ENCODE measurements around the gene APMAP. TPM values are rescaled to one million over a fixed set of nuclear protein-coding genes. Genes with fewer than 3 reads are reported as not detected.
A peak's percentile ranks its signal among the peaks of the same experiment; 100 is the strongest.

The APMAP gene
- total and polyA plus RNA-seq, 2 of the 13 experiments (the other 11 are each of a cell fraction or from before 2014, with no cell fraction given) = 168 to 214 TPM

- TF ChIP-seq DNMT1 (CRISPR knock-in tag; IDR thresholded peaks at IDR 0.05) (no peak), ZNF747 (CRISPR knock-in tag; IDR thresholded peaks at IDR 0.05; ENCODE audit: borderline replicate concordance) (peak; percentile 68; the same call in 1 of the 2 replicates), LBX2 (CRISPR knock-in tag; IDR thresholded peaks at IDR 0.05; ENCODE audit: borderline replicate concordance) (no peak), ZNF407 (CRISPR knock-in tag; IDR thresholded peaks at IDR 0.05; ENCODE audit: not compliant biosample characterization) (no peak), RXRB (CRISPR knock-in tag; IDR thresholded peaks at IDR 0.05; ENCODE audit: borderline replicate concordance) (no peak; the same call in 1 of the 2 replicates), FOXA3 (CRISPR knock-in tag; IDR thresholded peaks at IDR 0.05) (peak; percentile 43; the same call in 1 of the 2 replicates), CHCHD3 (CRISPR knock-in tag; IDR thresholded peaks at IDR 0.05) (no peak), GZF1 (CRISPR knock-in tag; IDR thresholded peaks at IDR 0.05) (no peak), ZNF878 (CRISPR knock-in tag; IDR thresholded peaks at IDR 0.05) (peak; percentile 43), ZNF749 (CRISPR knock-in tag; IDR thresholded peaks at IDR 0.05; ENCODE audit: borderline replicate concordance) (no peak), TIGD3 (CRISPR knock-in tag; IDR thresholded peaks at IDR 0.05; ENCODE audit: borderline replicate concordance) (no peak), ZNF180 (CRISPR knock-in tag; IDR thresholded peaks at IDR 0.05; ENCODE audit: borderline replicate concordance, low read depth) (no peak), CEBPG (CRISPR knock-in tag; IDR thresholded peaks at IDR 0.05) (no peak), ZBTB20 (CRISPR knock-in tag; IDR thresholded peaks at IDR 0.05; ENCODE audit: borderline replicate concordance, low read depth) (no peak), ZNF737 (CRISPR knock-in tag; IDR thresholded peaks at IDR 0.05; ENCODE audit: borderline replicate concordance) (no peak), EEA1 (CRISPR knock-in tag; IDR thresholded peaks at IDR 0.05; ENCODE audit: borderline replicate concordance) (no peak), MED13 (CRISPR knock-in tag; IDR thresholded peaks at IDR 0.05) (peak; percentile 79; the same call in 1 of the 2 replicates)
Measured at GRCh38 chr20:25032478-25033264, 40.1 kb upstream of the APMAP start (continued).

All from HepG2 (cell line).